Neural cell (in vitro differentiated cells): ENCODE data around the gene ELP5. TPM values are rescaled to one million over a fixed set of nuclear protein-coding genes. Genes with fewer than 3 reads are reported as not detected.

ENCODE experiments used
- H2AFZ ChIP-seq: fragments of 200-600, 300-800 bp; sonication (generic), shearing (Covaris generic); 2 replicates; pipeline ENCODE4 v1.6.0; 2014; ENCODE audit warnings: low read depth, mild to moderate bottlenecking, antibody characterized with exemption, low read length, moderate library complexity
- H3F3A ChIP-seq: fragments of 200-600 bp; shearing (Covaris generic); 2 replicates; pipeline ENCODE4 v1.6.1; 2016; ENCODE audit warnings: mild to moderate bottlenecking, moderate library complexity, mixed read lengths, antibody characterized with exemption, low read length; ENCODE audit not compliant: insufficient read depth, poor library complexity, severe bottlenecking
- H3K27ac ChIP-seq: fragments of 200-600, 300-800 bp; sonication (generic), shearing (Covaris generic); 2 replicates; pipeline ENCODE4 v1.5.1; 2014; ENCODE audit warnings: mild to moderate bottlenecking, low read length, moderate library complexity
- H3K27me3 ChIP-seq: fragments of 300-800, 200-600 bp; sonication (generic), shearing (Covaris generic); 2 replicates; pipeline ENCODE4 v1.6.0; 2014; ENCODE audit warnings: mild to moderate bottlenecking, low read depth, low read length, moderate library complexity; ENCODE audit not compliant: insufficient read depth
- H3K36me3 ChIP-seq: fragments of 300-800, 200-600 bp; sonication (generic), shearing (Covaris generic); 2 replicates; pipeline ENCODE4 v1.5.1; 2014; ENCODE audit warnings: mild to moderate bottlenecking, antibody characterized with exemption, low read length, moderate library complexity; ENCODE audit not compliant: insufficient read depth
- H3K4me2 ChIP-seq: fragments of 300-800, 200-600 bp; sonication (generic), shearing (Covaris generic); 2 replicates; pipeline ENCODE4 v1.6.0; 2014; ENCODE audit warnings: mild to moderate bottlenecking, low read length
- H3K4me3 ChIP-seq: fragments of 300-800, 200-600 bp; sonication (generic), shearing (Covaris generic); 2 replicates; pipeline ENCODE4 v1.5.1; 2014; ENCODE audit warnings: mild to moderate bottlenecking, low read length, moderate library complexity
- H3K79me2 ChIP-seq: fragments of 200-600 bp; shearing (Covaris generic); replicated peaks from 2 replicates; pipeline ENCODE4 v1.6.0; 2014; ENCODE audit warnings: mild to moderate bottlenecking, low read length, moderate library complexity; ENCODE audit not compliant: insufficient read depth
- H3K9ac ChIP-seq: fragments of 300-800, 200-600 bp; sonication (generic), shearing (Covaris generic); 2 replicates; pipeline ENCODE4 v1.6.1; 2016; ENCODE audit warnings: mild to moderate bottlenecking, low read length, mixed read lengths
- H3K9me2 ChIP-seq: fragments of 200-600 bp; shearing (Covaris generic); 2 replicates; pipeline ENCODE4 v1.6.1; 2016; ENCODE audit warnings: mild to moderate bottlenecking, low read length, mixed read lengths; ENCODE audit not compliant: insufficient read depth
- H3K9me3 ChIP-seq: fragments of 200-600, 300-800 bp; sonication (generic), shearing (Covaris generic); 2 replicates; pipeline ENCODE4 v1.6.1; 2016; ENCODE audit warnings: mild to moderate bottlenecking, mixed run types, low read length, moderate library complexity, mixed read lengths
- H4K20me1 ChIP-seq: fragments of 200-600 bp; shearing (Covaris generic); 2 replicates; pipeline ENCODE4 v1.6.1; 2016; ENCODE audit warnings: mild to moderate bottlenecking, mixed run types; ENCODE audit not compliant: insufficient read depth
- CTCF ChIP-seq: fragments of 450-650 bp; IDR thresholded peaks from 2 replicates; pipeline ENCODE4 v1.5.1; 2014; ENCODE audit warnings: antibody characterized with exemption, mild to moderate bottlenecking, moderate library complexity; ENCODE audit not compliant: poor library complexity, severe bottlenecking
- EP300 ChIP-seq: fragments of 450-650 bp; conservative IDR thresholded peaks from 2 replicates; pipeline ENCODE4 v1.6.1; 2014; ENCODE audit warnings: antibody characterized with exemption, mild to moderate bottlenecking, moderate library complexity; ENCODE audit not compliant: poor library complexity, severe bottlenecking
- EZH2 ChIP-seq: fragments of 200-600, 300-800 bp; shearing (Covaris generic), sonication (generic); IDR thresholded peaks from 2 replicates; pipeline ENCODE4 v1.6.1; 2014; ENCODE audit warnings: antibody characterized with exemption, low read length, borderline replicate concordance, mild to moderate bottlenecking; ENCODE audit not compliant: insufficient read depth, poor library complexity, severe bottlenecking
- MXI1 ChIP-seq: fragments of 450-650 bp; conservative IDR thresholded peaks from 2 replicates; pipeline ENCODE4 v1.6.1; 2014; ENCODE audit warnings: antibody characterized with exemption, mild to moderate bottlenecking; ENCODE audit not compliant: poor library complexity, severe bottlenecking
- POLR2AphosphoS5 ChIP-seq: IDR thresholded peaks from 2 replicates; pipeline ENCODE4 v1.6.1; 2012
- RAD21 ChIP-seq: fragments of 450-650 bp; conservative IDR thresholded peaks from 2 replicates; pipeline ENCODE4 v1.6.1; 2014; ENCODE audit warnings: antibody characterized with exemption, mild to moderate bottlenecking, moderate library complexity
- REST ChIP-seq: IDR thresholded peaks from 2 replicates; pipeline ENCODE4 v1.6.1; 2012; ENCODE audit warnings: borderline replicate concordance
- SMC3 ChIP-seq: fragments of 450-650 bp; conservative IDR thresholded peaks from 2 replicates; pipeline ENCODE4 v1.6.1; 2014; ENCODE audit warnings: antibody characterized with exemption, mild to moderate bottlenecking, moderate library complexity; ENCODE audit not compliant: poor library complexity
- TAF1 ChIP-seq: IDR thresholded peaks from 2 replicates; pipeline ENCODE4 v1.6.1; 2012; ENCODE audit warnings: low read depth
- polyA plus RNA-seq: library from polyadenylated mRNA; depleted of rRNA; stranded (reverse); fragments of >200 nt; gene quantifications from 2 replicates; pipeline ENCODE4 v1.2.3, GENCODE V29; 2014

ELP5 gene
- polyA plus RNA-seq, 1 donor from 2014 or later: 82.7 TPM

- Histone ChIP-seq H3F3A (no peaks in the 10 kb centered on the region), H3K27me3 (no peaks in the 10 kb centered on the region), H2AFZ (no peak overlapping the region), H3K27ac (peak overlapping the region; percentile 34), H3K4me2 (peak overlapping the region; percentile 89), H3K79me2 (peaks cover 32% of the 10 kb centered on the region), H3K9me2 (no peaks in the 10 kb centered on the region), H3K9ac (peak overlapping the region; percentile 83), H3K36me3 (no peaks in the 10 kb centered on the region), H3K9me3 (no peaks in the 10 kb centered on the region), H3K4me3 (peak overlapping the region; percentile 99), H4K20me1 (no peaks in the 10 kb centered on the region)
- TF ChIP-seq EZH2 (no peak), EP300 (no peak), TAF1 (no peak), POLR2AphosphoS5 (no peak), SMC3 (no peak), MXI1 (no peak), RAD21 (peak; percentile 15), CTCF (peak; percentile 42), REST (no peak)
These were observed 31.3 kb upstream of the ELP5 start for GRCh38 chr17:7220593-7221277.

- H3K36me3 ChIP-seq: no peaks in the 10 kb centered on the region
- no peak overlapping the region for H3K9ac ChIP-seq
- H3K4me3 ChIP-seq: peak overlapping the region; percentile 99
- H3K27me3 ChIP-seq: no peaks in the 10 kb centered on the region
- H3K9me3 ChIP-seq: no peaks in the 10 kb centered on the region
- H3K27ac ChIP-seq: no peak overlapping the region
- H3K4me2 ChIP-seq: no peak overlapping the region
- no peak overlapping the region for H2AFZ ChIP-seq
- no peaks in the 10 kb centered on the region for H4K20me1 ChIP-seq
- no peaks in the 10 kb centered on the region for H3K9me2 ChIP-seq
- H3F3A ChIP-seq: no peaks in the 10 kb centered on the region
- no peak for TF ChIP-seq EP300
- peak; percentile 6 for TF ChIP-seq POLR2AphosphoS5
- no peak for TF ChIP-seq REST
- TF ChIP-seq MXI1: no peak
- peaks cover 25% of the 10 kb centered on the region for H3K79me2 ChIP-seq
These were observed 30.5 kb upstream of the ELP5 start for GRCh38 chr17:7221278-7222092.
